ENCODE results near the gene CES3. TPM values are rescaled to one million over a fixed set of nuclear protein-coding genes. Genes with fewer than 3 reads are reported as not detected.
A peak's percentile ranks its signal among the peaks of the same experiment; 100 is the strongest.
"Not testable (repeated sequence)": the region's sequence is repeated elsewhere in the genome, so short reads cannot be mapped to it uniquely, and the experiment has no call there.

Gene CES3
- total RNA-seq, 1 donor from 2014 or later = 1.7 TPM

DNA sequence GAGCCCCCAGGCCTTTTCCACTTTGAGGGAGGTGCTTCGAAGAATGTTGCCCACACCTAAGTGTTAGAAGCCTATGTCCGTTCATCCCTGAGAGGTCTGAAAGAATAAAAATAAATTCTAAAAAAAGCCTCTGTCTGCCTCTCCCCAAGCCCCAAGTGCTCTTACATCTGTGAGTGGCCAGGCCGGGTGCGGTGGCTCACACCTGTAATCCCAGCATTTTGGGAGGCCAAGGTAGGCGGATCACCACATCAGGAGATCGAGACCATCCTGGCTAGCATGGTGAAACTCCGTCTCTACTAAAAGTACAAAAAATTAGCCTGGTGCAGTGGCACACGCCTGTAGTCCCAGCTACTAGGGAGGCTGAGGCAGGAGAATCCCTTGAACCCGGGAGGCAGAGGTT is 16.1 kb upstream of the CES3 start:
- not testable (repeated sequence) for DNase-seq (ENCODE audit: low read depth)

DNA sequence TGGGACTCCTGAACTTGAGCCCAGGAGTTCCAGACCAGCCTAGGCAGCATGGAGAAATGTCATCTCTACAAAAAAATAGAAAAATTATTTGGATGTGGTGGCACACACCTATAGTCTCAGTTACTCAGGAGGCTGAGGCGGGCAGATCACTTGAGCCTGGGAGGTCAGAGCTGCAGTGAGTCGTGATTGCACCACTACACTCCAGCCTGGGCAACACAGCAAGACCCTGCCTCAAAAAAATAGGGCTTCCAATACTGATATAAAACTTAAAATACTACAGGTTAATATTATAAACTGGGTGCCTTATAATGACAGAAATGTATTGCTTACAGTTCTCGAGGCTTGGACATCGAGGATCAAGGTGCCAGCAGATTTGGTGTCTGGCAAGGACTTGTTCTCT is 15.1 kb upstream of the CES3 start:
- DNase-seq (ENCODE audit: low read depth) = no peak

DNA sequence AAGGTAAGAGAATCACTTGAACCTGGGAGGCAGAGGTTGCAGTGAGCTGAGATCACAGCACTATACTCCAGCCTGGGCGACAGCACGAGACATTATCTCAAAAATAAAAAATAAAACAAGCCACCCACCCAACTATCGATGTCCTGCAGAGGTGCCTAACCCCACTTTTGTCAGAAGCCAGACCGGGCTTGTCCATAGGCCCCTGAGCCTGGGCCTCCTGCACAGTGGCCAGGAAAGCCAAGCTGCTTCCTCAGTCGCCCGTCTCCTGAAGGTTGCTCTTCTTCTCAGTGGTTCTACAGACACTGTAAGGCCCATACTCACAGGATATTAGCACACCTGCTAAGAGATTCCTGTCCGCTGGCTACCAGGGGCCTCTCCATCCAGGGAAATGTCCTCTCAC is 14.5 kb upstream of the CES3 start:
- DNase-seq (ENCODE audit: low read depth) = no peak

DNA sequence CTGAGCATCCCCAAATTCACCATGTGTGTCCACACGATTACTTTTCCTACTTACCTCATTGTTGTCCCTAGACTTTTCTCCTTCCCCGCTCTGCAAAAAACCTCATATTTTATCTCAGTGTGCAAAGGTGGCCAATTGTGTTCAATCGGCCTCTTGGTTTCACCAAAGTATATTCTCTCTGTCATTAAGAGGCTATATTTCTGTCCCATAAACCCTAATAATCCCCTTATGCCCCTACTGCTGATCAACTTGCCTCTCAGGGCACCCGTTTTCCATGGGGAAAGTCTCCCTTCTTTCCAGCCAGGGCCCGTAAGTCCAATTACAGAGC is 14.1 kb upstream of the CES3 start:
- no peak for DNase-seq (ENCODE audit: low read depth)

DNA sequence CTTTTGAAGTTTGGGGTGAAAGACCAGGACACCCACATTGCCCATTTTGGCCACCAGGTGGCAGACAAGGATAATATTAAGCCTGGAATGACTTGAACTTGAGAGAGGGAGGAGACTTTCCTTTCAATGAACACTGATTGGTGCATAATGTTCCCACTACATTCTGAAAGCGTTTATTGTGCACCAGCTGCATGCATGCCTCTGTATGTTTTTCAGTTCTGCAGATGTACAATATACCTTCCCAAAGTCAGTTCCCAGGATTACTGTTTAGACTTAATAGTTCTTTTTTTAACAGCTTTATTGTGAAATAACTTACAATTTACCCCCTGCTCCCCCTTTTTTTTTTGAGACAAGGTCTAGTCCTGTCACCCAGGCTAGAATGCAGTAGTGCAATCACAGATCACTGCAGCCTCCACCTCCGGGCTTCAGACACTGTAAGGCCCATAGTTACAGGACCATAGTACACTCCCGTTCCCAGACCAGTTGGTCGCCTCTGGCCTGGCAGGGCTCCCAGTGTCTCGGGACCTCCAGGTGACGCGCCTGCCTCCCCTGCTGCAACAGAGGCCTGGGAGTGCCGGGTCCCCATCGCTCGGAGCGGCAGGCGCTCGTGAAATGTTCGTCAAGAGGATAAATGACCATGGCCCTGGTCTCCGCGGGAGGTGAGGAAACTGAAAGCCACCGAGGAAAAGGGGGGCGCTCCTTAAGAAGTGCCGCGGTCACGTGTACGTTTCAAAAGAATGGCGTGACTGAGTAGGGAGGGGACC is 13.6 kb upstream of the CES3 start:
- peak; percentile 92 for DNase-seq (ENCODE audit: low read depth)

DNA sequence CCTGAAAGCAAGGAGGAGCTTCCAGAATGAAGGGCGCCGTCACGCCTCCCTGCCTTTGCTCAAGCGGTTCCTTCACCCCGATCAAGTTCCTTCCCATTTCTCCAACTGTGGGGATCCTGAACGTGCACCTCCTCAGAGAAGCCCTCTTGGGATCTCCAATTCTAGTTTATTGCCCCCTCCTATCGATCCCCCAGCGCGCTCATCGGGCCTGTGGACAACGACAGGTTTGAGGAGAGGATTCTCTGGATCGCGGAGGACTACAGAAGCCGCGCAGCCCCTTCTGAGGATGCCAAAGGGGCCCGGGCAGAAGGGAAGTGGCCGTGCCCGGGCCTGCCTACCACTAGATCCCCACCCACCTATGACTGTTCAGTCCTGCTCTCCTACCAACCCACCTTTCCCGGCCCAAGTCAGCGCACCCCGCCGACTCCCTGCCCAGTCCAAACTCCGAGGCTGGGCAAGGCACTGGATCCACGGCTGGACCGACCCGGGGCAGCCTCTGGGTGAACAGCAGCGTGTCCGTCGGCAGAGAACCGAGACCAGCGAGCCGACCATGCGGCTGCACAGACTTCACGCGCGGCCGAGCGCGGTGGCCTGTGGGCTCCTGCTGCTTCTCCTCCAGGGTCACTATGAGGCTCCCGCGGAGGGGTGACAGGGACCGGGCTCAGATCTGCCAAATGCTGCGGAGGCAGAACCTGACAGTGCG is 12.8 kb upstream of the CES3 start:
- no peak for DNase-seq (ENCODE audit: low read depth)

DNA sequence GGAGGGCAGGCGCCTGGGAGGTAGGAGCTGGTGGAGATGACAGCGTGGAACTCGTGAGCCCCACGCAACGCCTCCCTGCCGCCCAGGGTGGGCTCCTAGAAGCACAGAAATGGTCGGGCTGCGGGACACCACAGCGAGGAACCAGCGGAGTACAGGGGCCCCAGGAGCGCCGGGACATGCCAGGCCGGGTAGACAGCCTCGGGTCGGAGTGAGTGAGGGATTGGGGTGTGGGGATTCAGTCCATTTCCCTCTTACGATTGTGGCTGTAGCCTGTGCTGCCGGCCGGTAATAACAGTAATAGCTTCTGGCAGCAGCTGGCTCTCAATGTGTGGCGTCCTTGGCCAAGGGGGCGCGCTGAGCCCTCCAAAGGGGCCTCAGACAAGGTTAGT is 12.2 kb upstream of the CES3 start:
- DNase-seq (ENCODE audit: low read depth) = no peak

DNA sequence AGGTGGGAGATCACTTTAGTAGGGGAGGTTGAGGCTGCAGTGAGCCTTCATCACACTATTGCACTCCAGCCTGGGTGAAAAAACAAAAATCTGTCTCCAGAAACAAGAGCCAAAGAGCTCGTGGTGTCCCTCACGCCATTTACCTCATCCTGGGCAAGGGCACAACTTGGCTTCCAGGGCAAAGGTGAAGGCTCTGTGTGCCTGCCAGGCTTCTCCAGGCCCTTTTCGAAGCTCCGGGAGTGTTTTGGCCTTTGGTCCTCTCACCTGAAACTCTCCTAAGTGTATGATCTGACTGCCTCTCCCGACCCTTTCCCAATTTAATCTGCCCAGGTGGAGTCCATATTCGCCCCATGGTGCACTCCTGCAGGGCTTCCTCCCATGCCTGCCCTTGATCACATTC is 11.6 kb upstream of the CES3 start:
- no peak for DNase-seq (ENCODE audit: low read depth)

DNA sequence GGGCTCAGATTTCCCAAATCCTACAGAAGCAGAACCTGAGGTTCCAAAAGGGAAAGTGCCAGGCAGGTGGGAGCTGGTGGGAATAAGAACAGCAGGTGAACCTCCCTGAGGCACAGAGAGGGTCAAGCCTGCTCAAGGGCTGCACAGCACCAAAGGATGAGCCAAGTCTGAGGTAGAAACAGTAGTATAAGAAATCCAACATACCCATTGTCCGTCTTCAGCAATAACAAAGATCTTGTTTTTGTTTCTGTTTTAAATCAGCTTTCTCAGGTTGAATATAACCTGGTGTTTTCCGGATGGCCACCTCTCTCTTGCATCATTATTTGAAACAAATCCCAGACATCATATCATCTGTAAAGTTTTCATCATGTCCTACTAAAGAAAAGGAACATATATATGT is 10.6 kb upstream of the CES3 start:
- DNase-seq (ENCODE audit: low read depth) = no peak

DNA sequence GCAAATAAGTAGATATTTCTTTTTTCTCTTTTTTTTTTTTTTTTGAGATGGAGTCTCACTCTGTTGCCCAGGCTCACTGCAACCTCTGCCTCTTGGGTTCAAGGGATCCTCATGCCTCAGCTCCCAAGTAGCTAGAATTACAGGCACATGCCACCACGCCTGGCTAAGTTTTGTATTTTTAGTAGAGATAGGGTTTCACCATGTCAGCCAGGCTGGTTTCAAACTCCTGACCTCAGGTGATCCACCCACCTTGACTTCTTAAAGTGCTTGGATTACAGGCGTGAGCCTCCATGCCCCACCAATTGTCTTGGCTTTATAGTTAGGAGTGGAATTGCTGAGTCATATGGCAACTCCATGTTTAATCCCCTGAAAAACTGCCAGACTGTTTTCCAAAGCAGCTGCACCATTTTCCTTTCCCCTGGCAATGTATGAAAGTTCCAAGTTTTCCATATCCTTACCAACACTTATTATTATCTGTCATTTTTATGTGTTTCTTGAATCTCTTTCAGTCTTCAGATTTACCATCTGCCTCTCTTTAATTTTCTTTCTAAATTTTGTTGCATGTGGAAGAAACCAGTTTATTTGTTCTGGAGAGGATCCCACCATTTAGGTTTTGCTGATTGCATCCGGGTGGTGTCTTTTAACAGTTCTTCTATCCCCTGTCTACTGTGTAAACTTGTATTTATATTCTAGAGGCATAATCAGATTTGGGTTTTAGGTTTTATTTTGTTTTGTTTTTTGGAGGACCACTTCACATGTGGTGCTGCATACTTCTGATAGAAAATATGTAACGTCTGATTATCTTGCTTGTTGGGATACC is 9.9 kb upstream of the CES3 start:
- DNase-seq (ENCODE audit: low read depth) = peak; percentile 19

DNA sequence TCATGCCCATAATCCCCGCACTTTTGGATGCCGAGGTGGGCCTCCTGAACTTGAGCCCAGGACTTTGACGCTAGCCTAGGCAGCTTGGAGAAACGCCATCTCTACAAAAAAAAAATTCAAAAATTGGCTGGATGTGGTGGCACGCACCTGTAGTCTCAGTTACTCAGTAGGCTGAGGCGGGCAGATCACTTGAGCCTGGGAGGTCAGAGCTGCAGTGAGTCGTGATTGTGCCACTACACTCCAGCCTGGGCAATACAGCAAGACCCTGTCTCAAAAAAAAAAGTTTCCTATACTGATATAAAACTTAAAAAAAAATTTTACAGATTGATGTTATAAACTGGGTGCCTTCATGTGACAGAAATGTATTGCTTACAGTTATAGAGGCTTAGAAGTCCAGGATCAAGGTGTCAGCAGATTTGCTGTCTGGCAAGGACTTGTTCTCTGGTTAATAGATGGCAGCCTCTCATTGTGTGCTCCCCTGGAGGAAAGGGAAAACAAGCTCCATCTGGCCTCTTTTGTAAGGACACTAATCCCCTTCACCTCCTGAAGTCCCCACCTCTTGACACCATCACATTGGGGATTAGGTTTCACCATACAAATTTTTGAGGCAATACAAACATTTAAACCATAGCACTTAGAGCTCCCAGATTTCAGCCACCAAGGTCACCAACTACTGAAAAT is 8.5 kb upstream of the CES3 start:
- DNase-seq (ENCODE audit: low read depth) = no peak

DNA sequence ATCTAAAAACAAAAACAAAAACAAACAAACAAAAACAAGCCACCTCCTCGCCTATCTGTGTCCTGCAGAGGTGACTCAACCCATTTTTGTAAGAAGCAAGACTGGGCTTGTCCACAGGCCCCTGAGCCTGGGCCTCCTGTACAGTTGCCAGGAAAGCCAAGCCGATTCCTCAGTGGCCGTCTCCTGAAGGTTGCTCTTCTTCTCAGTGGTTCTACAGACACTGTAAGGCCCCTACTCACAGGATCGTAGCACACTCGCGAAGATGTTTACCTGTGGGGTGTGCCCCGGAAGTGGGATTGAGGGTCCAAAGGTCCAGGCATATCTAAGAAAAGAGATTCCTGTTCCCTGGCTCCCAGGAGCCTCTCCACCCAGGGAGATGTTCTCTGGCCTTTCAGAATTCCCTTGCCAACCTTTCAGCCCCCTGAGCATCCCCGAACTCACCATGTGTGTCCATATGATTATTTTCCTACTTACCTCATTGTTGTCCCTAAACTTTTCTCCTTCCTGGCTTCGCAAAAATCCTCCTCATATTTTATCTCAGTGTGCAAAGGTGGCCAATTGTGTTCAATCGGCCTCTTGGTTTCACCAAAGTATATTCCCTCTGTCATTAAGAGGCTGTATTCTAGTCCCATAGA is 7.5 kb upstream of the CES3 start:
- DNase-seq (ENCODE audit: low read depth) = no peak

DNA sequence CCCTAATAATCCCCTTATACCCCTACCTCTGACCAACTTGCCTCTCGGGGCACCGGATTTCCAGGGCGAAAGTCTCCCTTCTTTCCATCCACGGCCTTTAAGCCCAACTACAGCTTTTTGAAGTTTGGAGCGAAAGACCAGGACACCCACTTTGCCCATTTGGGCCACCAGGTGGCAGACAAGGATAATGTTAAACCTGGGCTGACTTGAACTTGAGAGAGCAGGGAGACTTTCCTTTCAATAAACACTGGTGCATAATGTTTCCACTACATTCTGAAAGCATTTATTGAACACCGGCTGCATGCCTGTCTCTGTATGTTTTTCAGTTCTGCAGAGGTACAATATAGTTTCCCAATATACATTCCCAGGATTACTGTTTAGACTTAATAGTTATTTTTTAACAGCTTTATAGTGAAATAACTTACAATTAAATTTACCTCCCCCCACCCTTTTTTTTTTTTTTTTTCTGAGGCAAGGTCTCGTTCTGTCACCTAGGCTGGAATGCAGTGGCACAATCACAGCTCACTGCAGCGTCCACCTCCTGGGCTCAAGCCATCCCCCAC is 6.9 kb upstream of the CES3 start:
- DNase-seq (ENCODE audit: low read depth) = peak; percentile 84

DNA sequence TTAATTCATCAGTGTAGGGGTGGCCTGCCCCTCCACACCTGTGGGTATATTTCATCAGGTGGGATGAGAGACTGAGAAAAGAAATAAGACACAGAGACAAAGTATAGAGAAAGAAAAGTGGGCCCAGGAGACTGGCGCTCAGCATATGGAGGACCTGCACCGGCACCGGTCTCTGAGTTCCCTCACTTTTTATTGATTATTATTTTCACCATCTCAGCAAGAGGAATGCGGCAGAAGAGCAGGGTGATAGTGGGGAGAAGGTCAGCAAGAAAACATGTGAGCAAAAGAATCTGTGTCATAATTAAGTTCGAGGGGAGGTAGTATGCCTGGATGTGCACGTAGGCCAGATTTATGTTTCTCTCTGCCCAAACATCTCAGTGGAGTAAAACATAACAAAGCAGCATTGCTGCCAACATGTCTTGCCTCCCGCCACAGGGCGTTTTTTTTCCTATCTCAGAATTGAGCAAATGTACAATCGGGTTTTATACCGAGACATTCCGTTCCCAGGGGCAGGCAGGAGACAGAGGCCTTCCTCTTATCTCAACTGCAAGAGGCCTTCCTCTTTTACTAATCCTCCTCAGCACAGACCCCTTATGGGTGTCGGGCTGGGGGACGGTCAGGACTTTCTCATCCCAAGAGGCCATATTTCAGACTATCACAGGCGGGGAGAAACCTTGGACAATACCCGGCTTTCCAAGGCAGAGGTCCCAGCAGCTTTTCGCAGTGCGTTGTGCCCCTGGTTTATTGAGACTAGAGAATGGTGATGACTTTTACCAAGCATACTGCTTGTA is 5.5 kb upstream of the CES3 start:
- DNase-seq (ENCODE audit: low read depth) = not testable (repeated sequence)

DNA sequence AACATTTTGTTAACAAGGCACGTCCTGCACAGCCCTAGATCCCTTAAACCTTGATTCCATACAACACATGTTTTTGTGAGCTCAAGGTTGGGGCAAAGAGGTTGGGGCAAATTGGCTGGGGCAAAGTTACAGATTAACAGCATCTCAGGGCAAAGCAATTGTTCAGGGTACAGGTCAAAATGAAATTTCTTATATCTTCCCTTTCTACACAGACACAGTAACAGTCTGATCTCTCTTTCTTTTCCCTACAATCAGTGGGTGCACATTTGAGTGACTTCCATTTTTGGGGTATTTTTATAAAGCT is 5.0 kb upstream of the CES3 start:
- DNase-seq (ENCODE audit: low read depth) = not testable (repeated sequence)

DNA sequence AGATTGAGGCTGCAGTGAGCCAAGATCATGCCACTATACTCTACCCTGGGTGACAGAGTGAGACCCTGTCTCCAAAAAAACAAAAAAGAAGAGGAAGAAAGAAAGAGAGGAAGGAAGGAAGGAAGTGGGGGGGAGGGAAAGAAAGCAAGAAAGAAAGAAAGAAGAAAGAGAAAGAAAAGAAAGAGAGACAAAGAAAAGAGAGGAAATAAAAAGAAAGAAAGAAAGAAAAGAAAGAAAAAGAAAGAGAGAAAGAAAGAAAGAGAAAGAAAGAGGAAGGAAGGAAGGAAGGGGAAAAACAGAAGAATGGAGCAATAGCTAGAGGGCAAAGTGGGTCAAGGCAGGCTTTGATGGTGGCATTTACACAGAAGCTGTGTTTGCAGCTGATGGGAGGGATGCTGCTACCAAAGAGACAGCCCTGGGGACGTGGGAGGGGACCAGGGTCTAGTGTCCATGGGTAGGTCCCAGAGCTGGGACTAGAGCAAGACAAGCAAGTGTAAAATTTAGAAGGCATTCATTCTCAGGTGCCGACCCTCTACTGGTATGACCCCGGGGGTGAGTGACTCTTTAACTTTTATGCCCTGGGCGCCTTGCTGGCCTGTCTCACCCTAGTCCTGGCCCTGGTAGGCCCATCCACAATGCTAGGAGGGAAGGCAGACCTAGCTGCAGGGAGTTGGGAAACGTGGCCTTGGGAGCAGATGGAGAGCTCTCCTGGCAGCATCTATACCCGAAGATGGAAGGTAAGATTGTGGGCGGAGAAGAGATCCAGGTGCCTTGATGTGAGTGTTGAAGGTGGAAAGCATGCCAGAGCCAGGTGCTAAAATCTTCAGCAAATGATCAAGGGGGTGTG is 2.0 kb upstream of the CES3 start:
- no peak for DNase-seq (ENCODE audit: low read depth)

DNA sequence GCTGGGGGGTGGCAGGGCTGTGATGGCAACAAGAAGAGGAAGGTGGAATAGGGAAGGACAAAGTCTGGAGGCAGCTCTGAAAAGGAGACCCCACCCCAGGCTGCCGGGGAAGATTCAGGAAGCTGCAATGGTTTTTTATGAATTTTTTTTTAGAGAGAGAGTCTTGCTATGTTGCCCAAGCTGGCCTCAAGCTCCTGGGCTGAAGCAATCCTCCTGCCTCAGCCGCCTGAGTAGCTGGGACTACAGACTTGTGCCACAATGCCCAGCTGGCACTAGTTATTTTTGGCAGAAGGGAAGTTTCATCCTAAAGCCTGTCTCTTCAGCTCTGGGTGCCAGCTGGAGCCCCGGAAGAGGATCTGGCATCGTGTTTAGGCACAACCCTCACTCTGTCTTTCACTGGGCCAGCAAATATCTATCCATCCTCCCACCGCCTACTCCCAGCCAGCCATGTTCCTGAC is 1.3 kb upstream of the CES3 start:
- DNase-seq (ENCODE audit: low read depth) = peak; percentile 29

DNA sequence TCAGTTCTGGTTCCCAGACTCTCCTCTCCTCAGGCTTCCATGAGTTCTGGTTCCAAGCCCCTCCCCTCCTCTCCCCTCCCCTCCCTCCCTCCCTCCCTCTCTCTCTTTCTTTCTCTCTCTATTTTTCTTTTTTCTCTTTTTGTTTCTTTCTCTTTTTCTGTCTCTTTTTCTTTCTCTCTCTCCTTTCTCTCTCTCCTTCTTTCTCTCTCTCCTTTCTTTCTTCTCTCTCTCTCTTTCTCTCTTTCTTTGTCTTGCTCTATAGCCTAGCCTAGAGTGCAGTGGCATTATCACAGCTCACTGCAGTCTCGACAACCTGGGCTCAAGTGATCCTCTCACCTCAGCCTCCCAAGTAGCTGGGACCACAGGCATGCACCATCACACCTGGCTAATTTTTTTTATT is 796 bp upstream of the CES3 start:
- no peak for DNase-seq (ENCODE audit: low read depth)

DNA sequence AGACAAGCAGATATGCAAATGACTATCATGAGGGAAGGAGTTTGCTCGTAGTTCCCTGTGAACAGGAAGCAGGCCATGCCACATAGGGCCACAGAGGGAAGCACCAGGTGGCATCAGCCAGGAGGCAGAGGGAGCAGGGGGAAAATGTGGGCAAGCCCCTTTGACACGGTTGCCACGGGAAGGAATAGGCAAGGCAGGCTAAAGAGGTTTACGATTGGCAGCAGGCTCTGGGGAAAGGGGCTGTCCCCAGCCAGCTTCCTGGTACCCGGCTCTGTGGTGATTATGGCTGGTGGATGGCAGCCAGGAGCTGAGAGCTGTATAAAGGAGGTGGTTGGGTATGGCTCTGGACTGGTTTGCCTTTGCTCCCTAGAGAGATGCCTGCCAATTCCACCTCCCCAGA is 848 bp downstream of the CES3 start:
- DNase-seq (ENCODE audit: low read depth) = no peak

Data from myocyte (in vitro differentiated cells).